A549 treated with RU486 at 1 μM for 4 hours (cell line): ENCODE data around the gene TSPAN6. TPM values are rescaled to one million over a fixed set of nuclear protein-coding genes. Genes with fewer than 3 reads are reported as not detected.

Source experiments
- total RNA-seq: library from RNA; stranded (reverse); fragments of 200-300 nt; extraction: Qiagen RNA extraction; gene quantifications from 5 replicates; pipeline ENCODE4 v1.2.3, GENCODE V29; 2022; ENCODE audit warnings: low read depth

TSPAN6 gene
- total RNA-seq: 22.4 to 45.6 TPM (median 40.9 TPM) in 5 replicates

GRCh38 chrX:100636321-100636991 is at the start of gene TSPAN6:
TSPAN6 (minus strand) TSS chrX:100636806; CDS start chrX:100636694, 112 bp downstream.

GRCh38 chrX:100643956-100644860 is 7.6 kb upstream of the TSPAN6 start, which contains the start of gene SRPX2:
SRPX2 (plus strand) TSS chrX:100644199; CDS start chrX:100646323, 2,124 bp downstream.

GRCh38 chrX:100584611-100585010 is 52.0 kb downstream of the TSPAN6 start, which contains the start of gene TNMD:
TNMD (plus strand) TSS chrX:100584936; CDS start chrX:100585019, 83 bp downstream.

Other genes starting within 250 kb of the TSPAN6 start
- 0.01 to 0.06 TPM (median 0.02 TPM) in 3 of 5 replicates, not detected in the others for gene PCDH19, start 226.5 kb downstream of the TSPAN6 start, total RNA-seq
- gene TNMD, start 51.9 kb downstream of the TSPAN6 start, total RNA-seq: not detected in 5 replicates
- 2.0 to 3.5 TPM (median 2.9 TPM) in 5 replicates for gene SRPX2, start 7.4 kb upstream of the TSPAN6 start, total RNA-seq
- gene SYTL4, start 95.3 kb upstream of the TSPAN6 start, total RNA-seq: 1.9 to 2.6 TPM (median 2.2 TPM) in 5 replicates
- 31.3 to 35.5 TPM (median 32.4 TPM) in 5 replicates for gene CSTF2, start 183.6 kb upstream of the TSPAN6 start, total RNA-seq
- 0.07 to 0.12 TPM in 2 of 5 replicates, not detected in the others for gene NOX1, start 237.6 kb upstream of the TSPAN6 start, total RNA-seq